ENCODE measurements around the gene ADCY1.

The ADCY1 gene

DNA sequence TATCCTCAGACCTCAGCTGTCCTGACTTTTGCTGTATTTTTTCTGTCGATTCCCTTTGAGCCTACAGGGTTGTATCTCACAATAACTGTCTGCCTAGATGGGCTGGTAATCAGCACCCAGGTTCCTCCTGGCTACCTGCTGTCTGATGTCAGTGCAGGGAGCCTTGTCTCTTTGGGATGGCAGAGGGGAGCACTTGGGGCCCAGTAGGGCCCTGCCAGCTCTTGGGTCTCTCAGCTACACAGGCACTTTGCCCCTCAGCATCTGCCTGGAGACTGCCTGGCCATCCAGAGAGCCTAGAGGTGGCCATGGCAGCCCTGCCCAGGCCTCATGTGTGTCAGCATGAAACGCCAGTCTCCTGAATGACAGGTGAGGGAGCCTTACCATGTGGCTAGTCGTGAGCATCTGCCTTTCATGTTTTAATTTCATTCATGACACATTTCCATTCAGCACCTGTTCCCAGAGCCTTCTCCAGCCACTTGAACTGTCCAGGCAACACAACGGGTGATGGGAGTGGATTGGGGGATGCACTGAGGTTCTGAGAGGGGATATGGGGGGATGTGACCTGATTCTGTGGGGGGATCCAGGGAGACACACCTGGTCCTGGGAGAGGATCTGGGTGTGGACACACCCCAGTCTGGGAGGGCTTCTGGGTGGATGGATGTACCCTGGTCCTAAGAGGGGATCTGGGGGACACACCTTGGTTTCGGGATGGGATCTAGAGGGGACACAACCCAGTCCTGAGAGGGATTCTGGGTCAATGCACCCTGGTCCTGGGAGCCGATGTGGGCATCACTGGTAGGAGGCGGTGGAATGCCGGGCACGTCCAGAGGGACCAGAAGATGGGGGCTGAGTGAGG, 21.9 kb downstream of the ADCY1 start:
- no peak for DNase-seq

GRCh38 chr7:45596665-45597095, 22.5 kb downstream of the ADCY1 start:
- no peak for DNase-seq

DNA sequence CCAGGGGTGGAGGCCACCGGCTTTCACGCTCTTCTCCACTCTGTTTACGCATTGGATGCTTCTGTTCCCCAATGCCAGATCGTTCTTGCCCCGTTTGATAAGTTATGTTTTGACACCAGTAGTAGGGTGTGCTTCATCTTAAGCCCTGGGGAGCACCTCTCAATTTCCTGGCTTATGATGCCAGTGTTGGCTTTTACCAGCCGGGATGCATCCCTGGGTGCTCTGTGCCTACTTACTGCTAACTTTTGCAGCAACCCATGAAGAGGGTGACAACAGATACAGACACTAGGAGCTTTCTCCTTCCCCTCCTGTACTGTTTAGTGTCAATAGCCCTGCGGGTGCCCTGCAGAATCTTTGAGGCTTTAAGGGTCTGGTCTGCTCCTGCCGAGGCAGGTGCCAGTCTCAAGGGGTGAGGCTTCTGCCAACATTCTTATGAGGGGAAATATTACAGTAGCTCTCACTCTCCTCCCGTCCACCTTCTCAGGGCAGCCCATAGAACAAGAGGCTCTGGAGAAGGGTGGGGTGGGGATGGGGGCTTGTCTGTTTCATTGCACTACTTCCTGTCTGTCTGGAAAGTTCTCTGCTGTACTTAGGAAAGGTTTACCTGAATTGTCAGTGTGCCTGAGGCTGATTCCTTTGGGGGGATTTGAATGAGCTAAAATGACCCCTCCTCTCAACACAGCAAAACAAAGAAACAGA, 23.3 kb downstream of the ADCY1 start:
- no peak for DNase-seq

GRCh38 chr7:45598886-45599520, 24.8 kb downstream of the ADCY1 start:
- DNase-seq = no peak

GRCh38 chr7:45599851-45600706, 25.9 kb downstream of the ADCY1 start:
- no peak for DNase-seq

- DNase-seq = no peak
Observed at GRCh38 chr7:45601094-45601493, 26.9 kb downstream of the ADCY1 start.

DNA sequence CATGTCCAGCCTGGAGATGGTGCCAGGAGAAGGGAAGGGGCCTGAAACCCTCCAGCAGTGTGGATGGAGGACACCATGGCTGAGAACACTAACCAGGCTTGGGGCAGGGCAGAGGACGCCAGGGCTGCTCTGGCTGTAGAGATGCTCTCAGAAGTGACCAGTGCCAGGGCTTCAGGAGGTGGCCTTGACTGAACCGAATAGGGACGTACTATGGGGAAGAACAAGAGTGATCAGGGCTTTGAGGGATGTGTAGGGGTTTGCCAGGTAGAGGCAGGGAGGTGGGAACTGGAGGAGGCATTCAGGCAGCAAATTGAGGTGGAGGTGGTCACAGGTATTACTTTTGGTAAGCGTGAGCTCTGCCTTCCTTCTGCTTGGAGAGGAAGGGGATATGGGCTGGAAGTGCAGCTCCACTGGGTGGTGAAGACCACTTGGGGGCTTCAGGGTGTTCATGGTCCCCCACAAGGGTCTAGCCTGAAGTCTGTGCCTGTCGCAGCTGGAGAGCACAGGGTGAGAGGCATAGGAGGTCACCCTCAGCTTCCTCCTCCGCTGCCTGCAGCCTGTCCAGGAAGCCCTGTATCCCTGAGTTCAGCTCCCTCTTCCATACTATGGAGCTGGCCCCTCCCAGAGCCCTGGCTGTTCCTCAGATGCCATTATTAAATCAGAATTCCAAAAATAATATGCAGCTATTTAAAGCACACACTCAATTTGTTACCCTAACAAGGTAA, 27.8 kb downstream of the ADCY1 start:
- no peak for DNase-seq

DNA sequence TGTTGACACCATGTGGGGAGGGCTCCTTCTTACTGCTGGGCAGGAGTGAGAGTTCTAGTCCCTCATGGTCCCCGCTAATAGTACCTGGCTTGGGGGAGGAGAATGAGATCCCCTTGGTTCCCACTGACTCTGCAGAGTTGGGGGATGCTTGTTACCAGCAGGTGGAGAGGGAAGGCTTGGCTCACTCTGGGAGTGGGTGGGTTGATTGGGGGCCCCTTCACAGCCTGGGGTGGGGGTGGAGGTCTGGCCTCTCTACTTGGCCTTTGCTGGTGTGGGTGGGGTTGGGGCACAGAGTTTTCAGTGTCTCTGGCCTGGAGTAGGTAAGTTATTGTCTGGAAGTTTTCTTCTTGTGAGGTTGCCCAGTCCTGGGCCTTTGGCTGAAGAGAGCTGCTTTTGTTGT, 31.9 kb downstream of the ADCY1 start:
- DNase-seq = no peak

DNA sequence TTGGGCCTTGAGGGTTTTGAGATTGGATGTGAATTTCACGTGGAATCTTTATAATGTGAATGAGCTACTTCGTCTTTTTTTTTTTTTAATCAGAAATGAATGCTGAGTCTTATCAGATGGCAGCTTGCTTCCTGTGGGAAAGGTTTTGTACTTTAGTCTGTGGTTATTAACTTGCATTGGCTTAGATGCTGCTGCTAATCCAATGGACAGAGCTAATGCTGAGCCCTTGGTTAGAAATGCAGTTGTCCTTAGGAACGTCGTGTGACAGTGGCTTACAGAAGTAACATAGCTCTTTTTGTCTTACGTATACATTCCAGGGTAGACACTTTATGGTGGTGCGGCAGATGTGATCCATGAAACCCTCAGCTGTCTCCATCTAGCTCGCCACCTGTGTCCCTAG, 32.8 kb downstream of the ADCY1 start:
- no peak for DNase-seq

DNA sequence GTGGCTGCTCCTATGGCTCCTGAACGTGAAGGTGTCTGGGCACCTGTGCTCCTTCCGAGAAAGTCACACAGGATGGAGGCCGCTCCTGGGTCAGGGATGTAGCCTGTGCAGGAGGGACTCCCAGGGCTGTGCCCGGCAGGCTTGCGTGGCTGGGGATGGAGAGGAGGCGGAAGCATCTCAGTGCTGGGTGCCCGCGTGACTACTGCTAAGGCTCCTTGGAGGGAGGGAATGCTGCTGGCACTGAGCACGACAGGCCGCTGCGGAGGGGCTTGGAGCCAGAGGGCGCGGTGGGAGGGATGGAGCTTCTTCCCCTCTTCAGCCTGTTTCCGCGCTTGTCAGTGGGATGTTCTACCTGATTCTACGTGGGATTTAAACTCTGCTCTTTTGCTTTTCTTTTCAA, 35.0 kb downstream of the ADCY1 start:
- DNase-seq = no peak

DNA sequence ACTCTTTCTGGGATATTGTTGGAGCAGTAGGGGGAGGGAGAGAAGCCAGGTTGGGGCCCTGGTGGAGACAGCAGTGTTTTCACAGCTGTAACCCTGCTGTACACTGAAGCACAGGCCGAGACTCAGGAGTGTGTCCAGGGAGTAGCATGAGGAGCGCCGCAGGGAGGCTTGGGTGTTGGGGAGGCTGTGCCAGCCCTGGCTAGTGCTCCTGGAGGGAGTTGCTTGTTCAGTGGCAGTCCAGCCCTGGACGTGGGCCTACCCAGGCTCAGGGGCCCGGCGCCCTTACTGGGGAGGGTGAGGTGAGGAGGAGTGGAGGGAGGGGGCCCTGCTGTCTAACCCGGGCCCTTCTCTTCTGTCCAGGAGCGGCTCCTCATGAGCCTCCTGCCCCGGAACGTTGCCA, 35.9 kb downstream of the ADCY1 start:
- DNase-seq = no peak

GRCh38 chr7:45610660-45611299, 36.6 kb downstream of the ADCY1 start:
- DNase-seq = no peak

DNA sequence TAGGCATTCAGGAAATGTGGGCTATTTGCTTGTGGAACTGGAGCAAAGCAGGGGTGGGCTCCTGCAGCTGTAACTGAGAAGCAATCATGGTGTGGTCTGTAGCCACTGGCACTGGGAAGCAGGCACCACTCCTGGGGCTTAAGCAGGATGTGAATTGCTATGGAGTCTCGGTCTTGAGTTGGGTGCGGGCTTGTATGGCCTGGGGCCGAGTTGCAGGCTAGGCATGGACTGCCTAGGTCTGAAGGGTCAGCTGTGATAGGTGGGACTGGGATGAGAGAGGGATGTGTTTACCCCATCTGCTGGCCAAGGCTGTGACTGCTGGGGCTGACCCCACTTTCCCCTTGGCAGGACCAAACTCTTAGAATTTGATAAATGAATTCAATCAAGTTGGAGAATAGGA, 43.0 kb downstream of the ADCY1 start:
- DNase-seq = no peak

DNA sequence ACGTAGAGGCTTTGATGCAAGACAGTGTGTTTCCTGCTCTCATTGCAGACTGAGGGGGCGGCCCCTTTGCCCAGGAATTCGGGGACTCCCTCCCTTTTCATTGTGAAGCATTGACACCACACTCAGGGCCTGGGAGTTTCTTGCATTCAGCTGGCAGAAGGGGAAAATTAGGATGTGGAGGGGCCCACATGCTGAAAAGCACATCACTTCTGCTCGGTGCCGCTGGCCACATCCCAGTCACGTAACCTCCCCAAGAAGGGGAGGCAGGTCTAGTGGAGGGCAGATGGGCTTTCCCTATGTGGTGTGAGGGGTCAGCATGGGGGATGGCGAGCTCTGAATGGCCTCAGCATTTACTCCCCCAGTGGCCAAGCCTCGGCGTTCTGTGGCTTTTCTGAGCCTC, 47.9 kb downstream of the ADCY1 start:
- DNase-seq = no peak

- DNase-seq = no peak
Observed at GRCh38 chr7:45623157-45623556, 49.0 kb downstream of the ADCY1 start.

DNA sequence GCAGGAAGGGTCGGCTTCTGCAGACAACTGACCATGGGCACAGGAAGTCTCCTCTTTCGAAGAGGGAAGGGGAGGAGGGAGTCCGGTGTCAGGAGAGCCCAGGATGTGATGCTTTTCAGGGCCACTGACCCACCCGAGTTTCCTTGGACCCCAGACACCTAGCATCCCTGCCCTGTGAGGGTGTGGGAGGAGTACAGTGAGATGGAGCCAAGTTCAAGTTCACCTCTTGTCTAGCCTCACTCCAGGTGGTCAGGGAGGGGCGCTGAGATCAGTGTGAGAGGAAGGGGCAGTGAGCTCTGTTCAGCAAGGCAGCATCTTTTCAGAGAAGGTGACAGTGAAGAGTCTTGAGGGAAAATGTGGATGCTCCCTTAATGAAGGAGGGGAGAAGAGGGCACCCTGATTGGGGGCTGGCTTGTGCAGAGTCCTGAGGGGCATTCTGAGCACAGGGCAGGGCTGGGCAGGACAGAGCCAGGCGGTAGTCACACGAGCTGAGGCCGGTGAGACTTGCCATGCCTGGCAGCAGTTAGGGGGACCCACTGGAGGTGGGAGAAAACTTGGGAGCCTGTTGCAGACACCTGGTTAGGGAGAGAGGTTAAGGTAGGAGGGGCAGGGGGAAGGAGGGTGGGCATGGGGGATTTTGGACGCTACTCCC, 49.7 kb downstream of the ADCY1 start:
- DNase-seq = no peak

GRCh38 chr7:45624392-45624760, 50.2 kb downstream of the ADCY1 start:
- no peak for DNase-seq

GRCh38 chr7:45625067-45625466, 50.9 kb downstream of the ADCY1 start:
- DNase-seq = no peak

GRCh38 chr7:45625714-45626440, 51.7 kb downstream of the ADCY1 start:
- DNase-seq = no peak

Measured in NCI-H748 treated with DMSO at 0.1 percent for 48 hours (cell line).